SK-N-SH (cell line): ENCODE measurements around the gene RAPGEF3.

ENCODE experiments used
- NFIC ChIP-seq: IDR thresholded peaks from 2 replicates; pipeline ENCODE4 v1.4.0; 2012; ENCODE audit warnings: borderline replicate concordance
- RAD21 ChIP-seq: IDR thresholded peaks from 2 replicates; pipeline ENCODE4 v1.6.1; 2012; ENCODE audit warnings: mild to moderate bottlenecking, low read length
- REST ChIP-seq: IDR thresholded peaks from 2 replicates; pipeline ENCODE4 v1.6.1; 2012; ENCODE audit warnings: mild to moderate bottlenecking, low read depth, low read length, moderate library complexity
- SIN3A ChIP-seq: IDR thresholded peaks from 2 replicates; pipeline ENCODE4 v1.6.1; 2012; ENCODE audit warnings: low read depth, mild to moderate bottlenecking, low read length, moderate library complexity, borderline replicate concordance
- TF ChIP-seq, protein P1 (sequence below): fragments of 200-600 bp; sonication (generic); IDR thresholded peaks from 2 replicates; pipeline ENCODE4 v1.6.1; 2017; ENCODE audit warnings: antibody characterized with exemption, mild to moderate bottlenecking, moderate library complexity

DNA sequence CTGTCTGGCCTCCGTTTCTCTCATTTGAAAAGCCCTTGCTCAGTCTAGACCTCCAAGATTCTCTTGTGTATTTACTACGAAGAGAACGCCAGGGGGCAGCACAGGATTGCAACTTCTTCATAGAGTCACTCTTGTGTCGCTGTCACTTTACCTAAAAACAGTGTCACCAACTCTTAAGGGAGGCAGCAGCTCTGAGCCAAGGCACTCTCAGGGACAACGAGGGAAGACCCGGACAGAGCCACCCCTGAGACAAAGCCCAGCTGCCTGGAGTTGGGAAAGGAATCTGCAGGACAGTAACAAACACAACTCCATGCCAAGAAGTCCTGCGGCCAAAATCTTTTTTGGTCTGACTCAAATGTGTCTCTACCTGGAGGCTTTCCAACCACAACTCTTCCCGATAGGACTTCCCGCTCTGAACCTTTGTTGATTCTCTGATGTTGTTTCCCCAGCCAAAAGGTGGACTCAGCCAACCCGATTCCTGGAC, 43.2 kb downstream of the RAPGEF3 start:
- TF ChIP-seq, protein P1, sequence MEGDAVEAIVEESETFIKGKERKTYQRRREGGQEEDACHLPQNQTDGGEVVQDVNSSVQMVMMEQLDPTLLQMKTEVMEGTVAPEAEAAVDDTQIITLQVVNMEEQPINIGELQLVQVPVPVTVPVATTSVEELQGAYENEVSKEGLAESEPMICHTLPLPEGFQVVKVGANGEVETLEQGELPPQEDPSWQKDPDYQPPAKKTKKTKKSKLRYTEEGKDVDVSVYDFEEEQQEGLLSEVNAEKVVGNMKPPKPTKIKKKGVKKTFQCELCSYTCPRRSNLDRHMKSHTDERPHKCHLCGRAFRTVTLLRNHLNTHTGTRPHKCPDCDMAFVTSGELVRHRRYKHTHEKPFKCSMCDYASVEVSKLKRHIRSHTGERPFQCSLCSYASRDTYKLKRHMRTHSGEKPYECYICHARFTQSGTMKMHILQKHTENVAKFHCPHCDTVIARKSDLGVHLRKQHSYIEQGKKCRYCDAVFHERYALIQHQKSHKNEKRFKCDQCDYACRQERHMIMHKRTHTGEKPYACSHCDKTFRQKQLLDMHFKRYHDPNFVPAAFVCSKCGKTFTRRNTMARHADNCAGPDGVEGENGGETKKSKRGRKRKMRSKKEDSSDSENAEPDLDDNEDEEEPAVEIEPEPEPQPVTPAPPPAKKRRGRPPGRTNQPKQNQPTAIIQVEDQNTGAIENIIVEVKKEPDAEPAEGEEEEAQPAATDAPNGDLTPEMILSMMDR = peak; percentile 86
- TF ChIP-seq RAD21 (peak; percentile 98), NFIC (no peak), REST (no peak), SIN3A (no peak)
